Colonic mucosa (tissue), 4 donors: ENCODE data around the gene CLTC. TPM values are rescaled to one million over a fixed set of nuclear protein-coding genes. Genes with fewer than 3 reads are reported as not detected.

Experiments
- DNase-seq: peaks from one replicate; pipeline ENCODE4 v3.0.0-alpha.2; 2020
- H3K27ac ChIP-seq: fragments of 200-600 bp; one replicate; pipeline ENCODE4 v1.8.0; 2021
- H3K27me3 ChIP-seq: fragments of 200-600 bp; one replicate; pipeline ENCODE4 v1.8.0; 2021
- H3K36me3 ChIP-seq: fragments of 200-600 bp; one replicate; pipeline ENCODE4 v1.8.0; 2021
- H3K4me1 ChIP-seq: fragments of 200-600 bp; one replicate; pipeline ENCODE4 v1.8.0; 2021; ENCODE audit warnings: mild to moderate bottlenecking
- H3K4me3 ChIP-seq: fragments of 200-600 bp; one replicate; pipeline ENCODE4 v1.8.0; 2021
- H3K9ac ChIP-seq, 2 donors: one replicate each; pipeline ENCODE4 v1.7.0; 2013; ENCODE audit warnings: control low read depth in 2 of 2, low read depth in 2 of 2, low read length in 2 of 2
- H3K9me3 ChIP-seq: fragments of 200-600 bp; one replicate; pipeline ENCODE4 v1.8.0; 2021
- CTCF ChIP-seq: fragments of 200-600 bp; IDR thresholded peaks from one replicate; pipeline ENCODE4 v1.8.0; 2022; ENCODE audit warnings: antibody characterized with exemption, mild to moderate bottlenecking
- intact Hi-C: fragments of 100-400 bp; cut with DNase I; formaldehyde crosslinking; loops from one replicate; pipeline ENCODE4 v1.14.1; 2022
- total RNA-seq, 2 donors: library from RNA; stranded (reverse); fragmentation: NEBNext Ultra II Directional in 1 of 2; extraction: Animal tissue kit (Norgen Biotek cat#: 25700) in 1 of 2; gene quantifications; one replicate each; pipeline ENCODE4 v1.2.1, GENCODE V29; 2021
- donor health status: healthy.
- donor health status: DM: no; HTN: no; CAD: no.
- donor health status: DM: no; HTN: no; CAD: no.

The CLTC gene
- total RNA-seq, 2 donors from 2014 or later = 306 to 328 TPM

GRCh38 chr17:59633658-59634359 is 14.1 kb downstream of the CLTC start:
- H3K27ac ChIP-seq = no peak overlapping the region
- no peak overlapping the region for H3K9ac ChIP-seq
- DNase-seq = no peak
- peaks cover 4% of the 10 kb centered on the region for H3K4me1 ChIP-seq
- H3K9me3 ChIP-seq = no peaks in the 10 kb centered on the region
- H3K27me3 ChIP-seq = no peaks in the 10 kb centered on the region
- no peak overlapping the region for H3K4me3 ChIP-seq
- intact Hi-C loops = no loop called here
- no peak for TF ChIP-seq CTCF
- no peaks in the 10 kb centered on the region for H3K36me3 ChIP-seq

GRCh38 chr17:59634632-59635541 is 15.2 kb downstream of the CLTC start:
- intact Hi-C loops = no loop called here
- no peaks in the 10 kb centered on the region for H3K9me3 ChIP-seq
- no peaks in the 10 kb centered on the region for H3K36me3 ChIP-seq
- H3K4me3 ChIP-seq = no peak overlapping the region
- H3K9ac ChIP-seq = no peak overlapping the region
- DNase-seq = no peak
- H3K4me1 ChIP-seq = peaks cover 4% of the 10 kb centered on the region
- no peaks in the 10 kb centered on the region for H3K27me3 ChIP-seq
- no peak overlapping the region for H3K27ac ChIP-seq
- no peak for TF ChIP-seq CTCF

- Histone ChIP-seq H3K36me3 (no peaks in the 10 kb centered on the region), H3K4me3 (no peak overlapping the region), H3K4me1 (peaks cover 4% of the 10 kb centered on the region), H3K27ac (no peak overlapping the region), H3K27me3 (no peaks in the 10 kb centered on the region), H3K9ac (no peak overlapping the region), H3K9me3 (no peaks in the 10 kb centered on the region)
- no peak for TF ChIP-seq CTCF
- no peak for DNase-seq
- intact Hi-C loops = no loop called here
Observed at GRCh38 chr17:59637611-59638310, 18.1 kb downstream of the CLTC start.

GRCh38 chr17:59638553-59638952 is 18.9 kb downstream of the CLTC start:
- Histone ChIP-seq H3K9me3 (no peaks in the 10 kb centered on the region), H3K4me3 (no peak overlapping the region), H3K4me1 (peaks cover 4% of the 10 kb centered on the region), H3K27me3 (no peaks in the 10 kb centered on the region), H3K9ac (no peak overlapping the region), H3K36me3 (no peaks in the 10 kb centered on the region), H3K27ac (no peak overlapping the region)
- DNase-seq = no peak
- no peak for TF ChIP-seq CTCF
- intact Hi-C loops = no loop called here

- no peaks in the 10 kb centered on the region for H3K4me1 ChIP-seq
- intact Hi-C loops = no loop called here
- no peak for TF ChIP-seq CTCF
- no peak for DNase-seq
- H3K9me3 ChIP-seq = no peaks in the 10 kb centered on the region
- no peaks in the 10 kb centered on the region for H3K27me3 ChIP-seq
- no peak overlapping the region for H3K9ac ChIP-seq
- H3K4me3 ChIP-seq = no peak overlapping the region
- no peaks in the 10 kb centered on the region for H3K36me3 ChIP-seq
- peak overlapping the region; percentile 11 for H3K27ac ChIP-seq
Observed at GRCh38 chr17:59641799-59642484, 22.2 kb downstream of the CLTC start.
